ELF-1 (cell line): ENCODE data around the gene AOAH.
"Not testable (repeated sequence)": the region's sequence is repeated elsewhere in the genome, so short reads cannot be mapped to it uniquely, and the experiment has no call there.

ENCODE experiments used
- DNase-seq: peaks from one replicate; pipeline ENCODE4 v3.0.0-alpha.2; 2016; ENCODE audit warnings: low read depth, low spot score

The AOAH gene

GRCh38 chr7:36739351-36739750, 15.1 kb upstream of the AOAH start:
- no peak for DNase-seq

GRCh38 chr7:36736899-36737211, 12.6 kb upstream of the AOAH start:
- DNase-seq: no peak

- DNase-seq: no peak
These were observed 12.0 kb upstream of the AOAH start for GRCh38 chr7:36736090-36736898.

- DNase-seq: no peak
These were observed 10.9 kb upstream of the AOAH start for GRCh38 chr7:36735172-36735571.

GRCh38 chr7:36734731-36735130, 10.4 kb upstream of the AOAH start:
- no peak for DNase-seq

- DNase-seq: no peak
These were observed 9.1 kb upstream of the AOAH start for GRCh38 chr7:36733411-36733810.

GRCh38 chr7:36732806-36733205, 8.5 kb upstream of the AOAH start:
- no peak for DNase-seq

GRCh38 chr7:36730046-36730445, 5.8 kb upstream of the AOAH start:
- no peak for DNase-seq

GRCh38 chr7:36728143-36728542, 3.8 kb upstream of the AOAH start:
- no peak for DNase-seq

- no peak for DNase-seq
These were observed 2.7 kb upstream of the AOAH start for GRCh38 chr7:36726806-36727503.

GRCh38 chr7:36726311-36726710, 2.0 kb upstream of the AOAH start:
- no peak for DNase-seq

GRCh38 chr7:36724996-36725395, 702 bp upstream of the AOAH start:
- DNase-seq: no peak

GRCh38 chr7:36723291-36723690, 1.0 kb downstream of the AOAH start:
- no peak for DNase-seq

GRCh38 chr7:36719083-36719632, 5.1 kb downstream of the AOAH start:
- no peak for DNase-seq

GRCh38 chr7:36717586-36717985, 6.7 kb downstream of the AOAH start:
- no peak for DNase-seq

GRCh38 chr7:36716802-36717201, 7.5 kb downstream of the AOAH start:
- DNase-seq: not testable (repeated sequence)

GRCh38 chr7:36712015-36712414, 12.3 kb downstream of the AOAH start:
- DNase-seq: no peak

- no peak for DNase-seq
These were observed 13.0 kb downstream of the AOAH start for GRCh38 chr7:36711256-36711655.

- no peak for DNase-seq
These were observed 14.0 kb downstream of the AOAH start for GRCh38 chr7:36710186-36710791.

GRCh38 chr7:36708767-36709166, 15.5 kb downstream of the AOAH start:
- DNase-seq: no peak

GRCh38 chr7:36707898-36708297, 16.4 kb downstream of the AOAH start:
- DNase-seq: no peak

GRCh38 chr7:36707465-36707864, 16.8 kb downstream of the AOAH start:
- DNase-seq: no peak

GRCh38 chr7:36703860-36704259, 20.4 kb downstream of the AOAH start:
- DNase-seq: not testable (repeated sequence)
